Measurements from ENCODE around the gene NCOA7. TPM values are rescaled to one million over a fixed set of nuclear protein-coding genes. Genes with fewer than 3 reads are reported as not detected.
A peak's percentile ranks its signal among the peaks of the same experiment; 100 is the strongest.

The NCOA7 gene
- total and polyA plus RNA-seq, 9 of the 15 experiments (the other 6 are each of a cell fraction or from before 2014, with no cell fraction given), result 5.8 to 14.6 (median 9.3) TPM

DNA sequence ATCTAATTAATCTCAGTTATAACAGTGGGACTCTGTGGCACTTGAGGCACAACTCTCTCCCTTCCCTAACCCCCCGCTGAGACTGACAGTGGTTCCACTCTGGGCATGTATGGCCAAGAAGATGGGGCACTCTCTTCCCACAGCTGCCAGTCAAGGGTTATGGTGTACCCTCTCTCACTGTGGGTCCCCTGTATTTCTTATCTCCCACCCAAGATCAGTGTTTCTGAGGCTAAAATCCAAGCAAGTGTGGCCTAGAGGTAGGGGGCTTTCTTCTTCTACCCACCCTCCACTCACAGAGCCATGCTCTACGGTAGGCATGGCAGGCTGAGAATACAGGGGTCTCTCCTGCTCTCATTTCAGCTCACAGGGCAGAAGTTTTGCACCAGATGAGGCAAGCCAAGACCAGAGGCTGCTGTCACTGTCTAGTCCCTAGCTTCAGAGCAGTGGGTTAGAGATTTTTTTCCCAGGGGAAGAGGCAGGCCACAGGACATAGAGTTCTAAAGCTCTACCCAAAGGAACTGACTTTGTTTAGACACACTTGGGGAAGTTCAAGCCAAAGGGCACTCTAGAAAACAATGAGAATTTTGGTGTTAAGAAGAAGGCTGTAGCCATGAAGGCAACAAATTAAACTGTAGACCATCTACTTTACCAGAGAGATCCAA is 134.1 kb downstream of the NCOA7 start (continued):
- TF ChIP-seq, protein P1, sequence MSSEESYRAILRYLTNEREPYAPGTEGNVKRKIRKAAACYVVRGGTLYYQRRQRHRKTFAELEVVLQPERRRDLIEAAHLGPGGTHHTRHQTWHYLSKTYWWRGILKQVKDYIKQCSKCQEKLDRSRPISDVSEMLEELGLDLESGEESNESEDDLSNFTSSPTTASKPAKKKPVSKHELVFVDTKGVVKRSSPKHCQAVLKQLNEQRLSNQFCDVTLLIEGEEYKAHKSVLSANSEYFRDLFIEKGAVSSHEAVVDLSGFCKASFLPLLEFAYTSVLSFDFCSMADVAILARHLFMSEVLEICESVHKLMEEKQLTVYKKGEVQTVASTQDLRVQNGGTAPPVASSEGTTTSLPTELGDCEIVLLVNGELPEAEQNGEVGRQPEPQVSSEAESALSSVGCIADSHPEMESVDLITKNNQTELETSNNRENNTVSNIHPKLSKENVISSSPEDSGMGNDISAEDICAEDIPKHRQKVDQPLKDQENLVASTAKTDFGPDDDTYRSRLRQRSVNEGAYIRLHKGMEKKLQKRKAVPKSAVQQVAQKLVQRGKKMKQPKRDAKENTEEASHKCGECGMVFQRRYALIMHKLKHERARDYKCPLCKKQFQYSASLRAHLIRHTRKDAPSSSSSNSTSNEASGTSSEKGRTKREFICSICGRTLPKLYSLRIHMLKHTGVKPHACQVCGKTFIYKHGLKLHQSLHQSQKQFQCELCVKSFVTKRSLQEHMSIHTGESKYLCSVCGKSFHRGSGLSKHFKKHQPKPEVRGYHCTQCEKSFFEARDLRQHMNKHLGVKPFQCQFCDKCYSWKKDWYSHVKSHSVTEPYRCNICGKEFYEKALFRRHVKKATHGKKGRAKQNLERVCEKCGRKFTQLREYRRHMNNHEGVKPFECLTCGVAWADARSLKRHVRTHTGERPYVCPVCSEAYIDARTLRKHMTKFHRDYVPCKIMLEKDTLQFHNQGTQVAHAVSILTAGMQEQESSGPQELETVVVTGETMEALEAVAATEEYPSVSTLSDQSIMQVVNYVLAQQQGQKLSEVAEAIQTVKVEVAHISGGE (CRISPR knock-in tag; IDR thresholded peaks at IDR 0.05), result no peak
- TF ChIP-seq ETV5 (CRISPR knock-in tag; IDR thresholded peaks at IDR 0.05; ENCODE audit: low read depth) (no peak), ZNF507 (tag; conservative IDR thresholded peaks at IDR 0.05) (0 out of 2 replicates have a peak, but pooled peaks have one; percentile 14), TBP (optimal IDR thresholded peaks at IDR 0.05; ENCODE audit: low read depth, low read length) (no peak), ZBED1 (IDR thresholded peaks at IDR 0.05) (no peak), ESRRB (CRISPR knock-in tag; IDR thresholded peaks at IDR 0.05; ENCODE audit: borderline replicate concordance) (no peak), ESRRA (IDR thresholded peaks at IDR 0.05; ENCODE audit: borderline replicate concordance, low read depth) (no peak), ZNF354B (CRISPR knock-in tag; IDR thresholded peaks at IDR 0.05) (no peak), BACH1 (tag; IDR thresholded peaks at IDR 0.05) (no peak), ZNF589 (CRISPR knock-in tag; IDR thresholded peaks at IDR 0.05; ENCODE audit: low read depth) (no peak), ZKSCAN8 (CRISPR knock-in tag; IDR thresholded peaks at IDR 0.05) (no peak)
- TF ChIP-seq, protein P2, sequence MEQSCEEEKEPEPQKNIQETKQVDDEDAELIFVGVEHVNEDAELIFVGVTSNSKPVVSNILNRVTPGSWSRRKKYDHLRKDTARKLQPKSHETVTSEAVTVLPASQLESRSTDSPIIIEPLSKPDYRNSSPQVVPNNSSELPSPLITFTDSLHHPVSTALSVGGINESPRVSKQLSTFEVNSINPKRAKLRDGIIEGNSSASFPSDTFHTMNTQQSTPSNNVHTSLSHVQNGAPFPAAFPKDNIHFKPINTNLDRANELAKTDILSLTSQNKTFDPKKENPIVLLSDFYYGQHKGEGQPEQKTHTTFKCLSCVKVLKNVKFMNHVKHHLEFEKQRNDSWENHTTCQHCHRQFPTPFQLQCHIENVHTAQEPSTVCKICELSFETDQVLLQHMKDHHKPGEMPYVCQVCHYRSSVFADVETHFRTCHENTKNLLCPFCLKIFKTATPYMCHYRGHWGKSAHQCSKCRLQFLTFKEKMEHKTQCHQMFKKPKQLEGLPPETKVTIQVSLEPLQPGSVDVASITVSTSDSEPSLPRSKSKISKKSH (CRISPR knock-in tag; IDR thresholded peaks at IDR 0.05), result no peak
- TF ChIP-seq, protein P3, sequence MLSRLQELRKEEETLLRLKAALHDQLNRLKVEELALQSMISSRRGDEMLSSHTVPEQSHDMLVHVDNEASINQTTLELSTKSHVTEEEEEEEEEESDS (CRISPR knock-in tag; IDR thresholded peaks at IDR 0.05), result no peak
- TF ChIP-seq, protein P4, sequence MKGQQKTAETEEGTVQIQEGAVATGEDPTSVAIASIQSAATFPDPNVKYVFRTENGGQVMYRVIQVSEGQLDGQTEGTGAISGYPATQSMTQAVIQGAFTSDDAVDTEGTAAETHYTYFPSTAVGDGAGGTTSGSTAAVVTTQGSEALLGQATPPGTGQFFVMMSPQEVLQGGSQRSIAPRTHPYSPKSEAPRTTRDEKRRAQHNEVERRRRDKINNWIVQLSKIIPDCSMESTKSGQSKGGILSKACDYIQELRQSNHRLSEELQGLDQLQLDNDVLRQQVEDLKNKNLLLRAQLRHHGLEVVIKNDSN (CRISPR knock-in tag; IDR thresholded peaks at IDR 0.05), result no peak
- TF ChIP-seq, protein P5, sequence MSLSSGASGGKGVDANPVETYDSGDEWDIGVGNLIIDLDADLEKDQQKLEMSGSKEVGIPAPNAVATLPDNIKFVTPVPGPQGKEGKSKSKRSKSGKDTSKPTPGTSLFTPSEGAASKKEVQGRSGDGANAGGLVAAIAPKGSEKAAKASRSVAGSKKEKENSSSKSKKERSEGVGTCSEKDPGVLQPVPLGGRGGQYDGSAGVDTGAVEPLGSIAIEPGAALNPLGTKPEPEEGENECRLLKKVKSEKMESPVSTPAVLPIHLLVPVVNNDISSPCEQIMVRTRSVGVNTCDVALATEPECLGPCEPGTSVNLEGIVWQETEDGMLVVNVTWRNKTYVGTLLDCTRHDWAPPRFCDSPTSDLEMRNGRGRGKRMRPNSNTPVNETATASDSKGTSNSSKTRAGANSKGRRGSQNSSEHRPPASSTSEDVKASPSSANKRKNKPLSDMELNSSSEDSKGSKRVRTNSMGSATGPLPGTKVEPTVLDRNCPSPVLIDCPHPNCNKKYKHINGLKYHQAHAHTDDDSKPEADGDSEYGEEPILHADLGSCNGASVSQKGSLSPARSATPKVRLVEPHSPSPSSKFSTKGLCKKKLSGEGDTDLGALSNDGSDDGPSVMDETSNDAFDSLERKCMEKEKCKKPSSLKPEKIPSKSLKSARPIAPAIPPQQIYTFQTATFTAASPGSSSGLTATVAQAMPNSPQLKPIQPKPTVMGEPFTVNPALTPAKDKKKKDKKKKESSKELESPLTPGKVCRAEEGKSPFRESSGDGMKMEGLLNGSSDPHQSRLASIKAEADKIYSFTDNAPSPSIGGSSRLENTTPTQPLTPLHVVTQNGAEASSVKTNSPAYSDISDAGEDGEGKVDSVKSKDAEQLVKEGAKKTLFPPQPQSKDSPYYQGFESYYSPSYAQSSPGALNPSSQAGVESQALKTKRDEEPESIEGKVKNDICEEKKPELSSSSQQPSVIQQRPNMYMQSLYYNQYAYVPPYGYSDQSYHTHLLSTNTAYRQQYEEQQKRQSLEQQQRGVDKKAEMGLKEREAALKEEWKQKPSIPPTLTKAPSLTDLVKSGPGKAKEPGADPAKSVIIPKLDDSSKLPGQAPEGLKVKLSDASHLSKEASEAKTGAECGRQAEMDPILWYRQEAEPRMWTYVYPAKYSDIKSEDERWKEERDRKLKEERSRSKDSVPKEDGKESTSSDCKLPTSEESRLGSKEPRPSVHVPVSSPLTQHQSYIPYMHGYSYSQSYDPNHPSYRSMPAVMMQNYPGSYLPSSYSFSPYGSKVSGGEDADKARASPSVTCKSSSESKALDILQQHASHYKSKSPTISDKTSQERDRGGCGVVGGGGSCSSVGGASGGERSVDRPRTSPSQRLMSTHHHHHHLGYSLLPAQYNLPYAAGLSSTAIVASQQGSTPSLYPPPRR (CRISPR knock-in tag; IDR thresholded peaks at IDR 0.05; ENCODE audit: borderline replicate concordance), result no peak
- TF ChIP-seq, protein P6, sequence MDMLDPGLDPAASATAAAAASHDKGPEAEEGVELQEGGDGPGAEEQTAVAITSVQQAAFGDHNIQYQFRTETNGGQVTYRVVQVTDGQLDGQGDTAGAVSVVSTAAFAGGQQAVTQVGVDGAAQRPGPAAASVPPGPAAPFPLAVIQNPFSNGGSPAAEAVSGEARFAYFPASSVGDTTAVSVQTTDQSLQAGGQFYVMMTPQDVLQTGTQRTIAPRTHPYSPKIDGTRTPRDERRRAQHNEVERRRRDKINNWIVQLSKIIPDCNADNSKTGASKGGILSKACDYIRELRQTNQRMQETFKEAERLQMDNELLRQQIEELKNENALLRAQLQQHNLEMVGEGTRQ (CRISPR knock-in tag; IDR thresholded peaks at IDR 0.05), result no peak
